Stimulated activated CD4-positive, alpha-beta T cell treated with anti-CD3 and anti-CD28 coated beads, Interleukin-15, amount 100 ng/mL, for 24 hours (primary cell): ENCODE results near the gene GOLGA3.
A peak's percentile ranks its signal among the peaks of the same experiment; 100 is the strongest.
"Not testable (repeated sequence)": the region's sequence is repeated elsewhere in the genome, so short reads cannot be mapped to it uniquely, and the experiment has no call there.

ENCODE experiments used
- DNase-seq: peaks from one replicate; pipeline ENCODE4 v3.0.0-alpha.2; 2020

GOLGA3 gene

GRCh38 chr12:132814232-132814631, 14.4 kb downstream of the GOLGA3 start:
- no peak for DNase-seq

GRCh38 chr12:132813443-132813842, 15.2 kb downstream of the GOLGA3 start:
- DNase-seq: no peak

- DNase-seq: no peak
Measured at GRCh38 chr12:132812631-132813305, 15.9 kb downstream of the GOLGA3 start.

- DNase-seq: peak; percentile 40
Measured at GRCh38 chr12:132809391-132809790, 19.3 kb downstream of the GOLGA3 start.

GRCh38 chr12:132807295-132808092, 21.2 kb downstream of the GOLGA3 start:
- no peak for DNase-seq

- peak; percentile 68 for DNase-seq
Measured at GRCh38 chr12:132806857-132807256, 21.8 kb downstream of the GOLGA3 start.

GRCh38 chr12:132804426-132804861, 24.2 kb downstream of the GOLGA3 start:
- no peak for DNase-seq

GRCh38 chr12:132803888-132804287, 24.8 kb downstream of the GOLGA3 start:
- DNase-seq: no peak

GRCh38 chr12:132803125-132803524, 25.5 kb downstream of the GOLGA3 start:
- no peak for DNase-seq

- DNase-seq: no peak
Measured at GRCh38 chr12:132801741-132802140, 26.9 kb downstream of the GOLGA3 start.

GRCh38 chr12:132798836-132799235, 29.8 kb downstream of the GOLGA3 start:
- no peak for DNase-seq

- no peak for DNase-seq
Measured at GRCh38 chr12:132797820-132798570, 30.7 kb downstream of the GOLGA3 start.

- no peak for DNase-seq
Measured at GRCh38 chr12:132795847-132796246, 32.8 kb downstream of the GOLGA3 start.

GRCh38 chr12:132791940-132792339, 36.7 kb downstream of the GOLGA3 start:
- not testable (repeated sequence) for DNase-seq

- DNase-seq: no peak
Measured at GRCh38 chr12:132789099-132789471, 39.6 kb downstream of the GOLGA3 start.

- DNase-seq: peak; percentile 16
Measured at GRCh38 chr12:132788375-132789098, 40.1 kb downstream of the GOLGA3 start.

- DNase-seq: no peak
Measured at GRCh38 chr12:132787877-132788276, 40.8 kb downstream of the GOLGA3 start.

GRCh38 chr12:132786192-132786591, 42.5 kb downstream of the GOLGA3 start:
- no peak for DNase-seq

GRCh38 chr12:132784580-132784979, 44.1 kb downstream of the GOLGA3 start:
- DNase-seq: no peak

- no peak for DNase-seq
Measured at GRCh38 chr12:132783917-132784531, 44.6 kb downstream of the GOLGA3 start.

- no peak for DNase-seq
Measured at GRCh38 chr12:132781938-132782337, 46.7 kb downstream of the GOLGA3 start.

GRCh38 chr12:132779781-132780353, 48.8 kb downstream of the GOLGA3 start:
- DNase-seq: no peak
